DMS 273 treated with DMSO at 0.1 percent for 48 hours (cell line): ENCODE results near the gene GALNT17.
"Not testable (repeated sequence)": the region's sequence is repeated elsewhere in the genome, so short reads cannot be mapped to it uniquely, and the experiment has no call there.

Experiments
- DNase-seq: peaks from one replicate; lab custom pipeline; 2025; lab: John Stamatoyannopoulos, UW

GALNT17 gene

GRCh38 chr7:71566376-71566775, 434.4 kb downstream of the GALNT17 start:
- DNase-seq: no peak

GRCh38 chr7:71566991-71567390, 435.0 kb downstream of the GALNT17 start:
- DNase-seq: no peak

- DNase-seq: no peak
Observed at GRCh38 chr7:71574153-71574860, 442.4 kb downstream of the GALNT17 start.

- DNase-seq: no peak
Observed at GRCh38 chr7:71580027-71580426, 448.1 kb downstream of the GALNT17 start.

GRCh38 chr7:71584256-71584655, 452.3 kb downstream of the GALNT17 start:
- DNase-seq: no peak

GRCh38 chr7:71591876-71592275, 459.9 kb downstream of the GALNT17 start:
- no peak for DNase-seq

GRCh38 chr7:71592388-71592787, 460.4 kb downstream of the GALNT17 start:
- not testable (repeated sequence) for DNase-seq

GRCh38 chr7:71594736-71595135, 462.8 kb downstream of the GALNT17 start:
- no peak for DNase-seq

GRCh38 chr7:71595176-71595575, 463.2 kb downstream of the GALNT17 start:
- no peak for DNase-seq

GRCh38 chr7:71598553-71598952, 466.6 kb downstream of the GALNT17 start:
- no peak for DNase-seq

- DNase-seq: no peak
Observed at GRCh38 chr7:71601851-71602250, 469.9 kb downstream of the GALNT17 start.

GRCh38 chr7:71604818-71605414, 473.0 kb downstream of the GALNT17 start:
- no peak for DNase-seq

- no peak for DNase-seq
Observed at GRCh38 chr7:71611986-71612385, 480.0 kb downstream of the GALNT17 start.

- peak; percentile 19 for DNase-seq
Observed at GRCh38 chr7:71612911-71613310, 481.0 kb downstream of the GALNT17 start.

- DNase-seq: no peak
Observed at GRCh38 chr7:71613313-71613712, 481.4 kb downstream of the GALNT17 start.

GRCh38 chr7:71615017-71615416, 483.1 kb downstream of the GALNT17 start:
- DNase-seq: no peak

- no peak for DNase-seq
Observed at GRCh38 chr7:71616217-71616616, 484.3 kb downstream of the GALNT17 start.

- DNase-seq: peak; percentile 86
Observed at GRCh38 chr7:71618278-71618677, 486.3 kb downstream of the GALNT17 start.

GRCh38 chr7:71625545-71625944, 493.6 kb downstream of the GALNT17 start:
- peak; percentile 97 for DNase-seq

- DNase-seq: peak; percentile 56
Observed at GRCh38 chr7:71626206-71626605, 494.3 kb downstream of the GALNT17 start.

GRCh38 chr7:71627651-71628050, 495.7 kb downstream of the GALNT17 start:
- peak; percentile 35 for DNase-seq

- DNase-seq: no peak
Observed at GRCh38 chr7:71630516-71630915, 498.6 kb downstream of the GALNT17 start.

- peak; percentile 58 for DNase-seq
Observed at GRCh38 chr7:71633551-71634008, 501.6 kb downstream of the GALNT17 start.

GRCh38 chr7:71635849-71636248, 503.9 kb downstream of the GALNT17 start:
- DNase-seq: not testable (repeated sequence)
